SU-DHL-6 (cell line): Measurements from ENCODE around the gene LAMC3.

Experiments used
- CTCF ChIP-seq: fragments of 200-600 bp; sonication (generic); IDR thresholded peaks from one replicate; pipeline ENCODE4 v1.5.1; 2017; ENCODE audit warnings: antibody characterized with exemption, mild to moderate bottlenecking, low read length, moderate library complexity; ENCODE audit not compliant: insufficient read depth, poor library complexity, severe bottlenecking
- EZH2phosphoT487 ChIP-seq: fragments of 200-600 bp; sonication (generic), shearing (Covaris generic); conservative IDR thresholded peaks from 2 replicates; pipeline ENCODE4 v1.6.1; 2018; ENCODE audit warnings: mild to moderate bottlenecking, antibody characterized with exemption, low read length, moderate library complexity, mixed read lengths

GRCh38 chr9:130970052-130970451 is 38.9 kb upstream of the LAMC3 start:
- no peak for TF ChIP-seq CTCF
- TF ChIP-seq EZH2phosphoT487: no peak
